ENCODE measurements around the gene TUBB.

TUBB gene

DNA sequence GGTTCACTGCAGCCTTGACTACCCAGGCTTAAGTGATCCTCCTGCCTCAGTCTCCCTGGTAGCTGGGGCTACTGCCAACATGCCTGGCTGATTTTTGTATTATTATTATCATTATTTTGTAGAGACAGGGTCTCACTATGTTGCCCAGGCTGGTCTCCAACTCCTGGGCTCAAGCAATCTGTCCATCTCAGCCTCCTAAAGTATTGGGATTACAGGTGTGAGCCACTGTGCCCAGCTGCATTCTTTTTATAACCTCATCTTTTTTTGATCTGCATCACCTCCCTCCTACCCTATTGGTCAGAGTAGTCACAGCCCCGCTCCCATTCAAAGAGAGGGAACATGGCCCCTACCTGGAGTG, 47.8 kb downstream of the TUBB start:
- no peak for DNase-seq (ENCODE audit: low spot score)
- TF ChIP-seq, protein P1, sequence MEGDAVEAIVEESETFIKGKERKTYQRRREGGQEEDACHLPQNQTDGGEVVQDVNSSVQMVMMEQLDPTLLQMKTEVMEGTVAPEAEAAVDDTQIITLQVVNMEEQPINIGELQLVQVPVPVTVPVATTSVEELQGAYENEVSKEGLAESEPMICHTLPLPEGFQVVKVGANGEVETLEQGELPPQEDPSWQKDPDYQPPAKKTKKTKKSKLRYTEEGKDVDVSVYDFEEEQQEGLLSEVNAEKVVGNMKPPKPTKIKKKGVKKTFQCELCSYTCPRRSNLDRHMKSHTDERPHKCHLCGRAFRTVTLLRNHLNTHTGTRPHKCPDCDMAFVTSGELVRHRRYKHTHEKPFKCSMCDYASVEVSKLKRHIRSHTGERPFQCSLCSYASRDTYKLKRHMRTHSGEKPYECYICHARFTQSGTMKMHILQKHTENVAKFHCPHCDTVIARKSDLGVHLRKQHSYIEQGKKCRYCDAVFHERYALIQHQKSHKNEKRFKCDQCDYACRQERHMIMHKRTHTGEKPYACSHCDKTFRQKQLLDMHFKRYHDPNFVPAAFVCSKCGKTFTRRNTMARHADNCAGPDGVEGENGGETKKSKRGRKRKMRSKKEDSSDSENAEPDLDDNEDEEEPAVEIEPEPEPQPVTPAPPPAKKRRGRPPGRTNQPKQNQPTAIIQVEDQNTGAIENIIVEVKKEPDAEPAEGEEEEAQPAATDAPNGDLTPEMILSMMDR (IDR thresholded peaks at IDR 0.05; ENCODE audit: extremely low read depth, missing control alignments), result no peak

DNA sequence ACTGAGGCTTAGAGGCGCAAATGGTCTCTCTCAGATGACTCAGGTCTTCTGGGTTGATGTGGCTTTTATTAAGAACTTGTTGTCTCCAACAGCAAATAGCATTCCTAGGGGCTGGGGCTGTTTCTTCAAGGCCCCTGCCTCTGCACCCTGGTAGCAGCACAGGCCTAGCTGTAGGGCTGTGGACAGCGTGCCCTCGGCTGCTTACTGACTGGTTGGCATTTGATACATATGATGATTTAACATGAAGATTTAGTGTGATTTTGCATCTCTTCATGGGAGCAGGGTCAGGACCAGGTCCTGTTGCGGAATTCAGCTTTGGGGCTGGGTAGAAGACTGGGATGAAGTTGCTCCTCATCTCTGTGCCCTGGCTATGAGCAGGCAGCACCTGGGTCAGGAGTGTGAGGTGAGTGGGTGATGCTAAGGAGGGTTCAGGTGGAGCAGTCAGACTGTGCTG, 48.5 kb downstream of the TUBB start:
- DNase-seq (ENCODE audit: low spot score), result no peak
- TF ChIP-seq, protein P1 (IDR thresholded peaks at IDR 0.05; ENCODE audit: extremely low read depth, missing control alignments), result no peak

DNA sequence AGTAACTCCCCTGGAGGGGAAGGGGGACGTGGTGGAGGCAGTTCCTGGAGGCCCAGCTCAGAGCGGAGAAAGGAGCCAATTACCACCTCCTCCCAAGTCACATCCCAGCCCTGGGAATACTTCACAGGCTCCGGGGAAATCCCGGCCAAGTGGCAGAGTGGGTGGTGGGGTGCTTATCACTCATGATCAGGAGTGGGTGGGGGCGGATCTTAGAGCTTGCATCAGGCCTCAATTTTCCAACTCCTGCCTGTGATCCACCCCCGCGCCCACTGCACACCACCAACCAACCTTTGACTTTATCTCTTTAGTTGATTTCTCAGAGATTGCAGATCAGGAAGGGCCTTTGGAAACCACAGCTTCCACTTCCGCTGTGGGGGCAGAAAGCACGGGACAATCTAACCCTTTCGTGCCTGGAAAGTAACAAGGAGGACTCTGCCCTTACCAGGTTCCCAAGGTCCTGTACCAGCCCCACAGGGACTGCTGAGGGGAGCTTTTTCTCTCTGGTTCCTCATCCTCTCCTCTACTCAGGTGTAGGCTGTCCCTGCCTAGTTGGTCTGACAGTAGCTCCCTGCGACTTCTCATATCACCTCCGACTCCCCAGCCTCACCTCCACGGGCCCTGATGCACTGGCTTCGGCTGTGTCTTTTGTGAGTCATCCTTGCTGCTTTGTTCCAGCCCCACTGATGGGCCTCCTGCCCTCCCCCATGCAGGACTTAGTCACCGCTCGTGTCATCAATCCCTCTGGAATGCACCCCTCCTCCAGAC, 49.1 kb downstream of the TUBB start:
- TF ChIP-seq, protein P1 (IDR thresholded peaks at IDR 0.05; ENCODE audit: extremely low read depth, missing control alignments), result no peak
- DNase-seq (ENCODE audit: low spot score), result no peak

DNA sequence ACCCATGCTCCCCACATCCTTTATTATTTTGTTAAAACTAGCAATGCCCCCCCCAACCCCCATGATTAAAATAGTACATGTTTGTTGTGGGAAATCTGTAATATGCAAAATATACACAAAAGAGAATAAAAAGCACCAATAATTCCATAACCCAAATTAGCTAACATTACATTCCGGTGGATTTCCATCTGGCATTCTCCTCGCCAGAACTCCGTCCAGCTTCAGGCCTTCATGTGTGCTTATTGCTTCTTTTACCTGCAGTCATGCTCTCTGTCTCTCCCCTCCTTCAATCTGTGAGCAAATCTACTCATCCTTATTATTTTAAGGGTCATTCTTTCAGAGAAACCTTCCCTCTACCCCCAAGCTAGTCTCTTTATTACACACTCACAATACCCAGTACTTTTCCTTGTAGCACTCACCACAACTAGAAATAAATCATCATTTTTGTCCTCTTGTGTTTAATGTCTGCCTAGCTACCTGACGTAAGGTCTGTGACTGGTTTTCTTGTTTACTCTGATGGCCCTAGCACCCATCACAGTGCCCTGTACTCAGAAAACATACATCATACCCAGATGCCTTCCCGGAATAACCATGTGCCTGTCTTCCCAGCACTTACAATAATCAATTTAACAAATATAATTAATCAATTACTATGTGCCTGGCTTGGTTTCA, 49.8 kb downstream of the TUBB start:
- TF ChIP-seq, protein P1 (IDR thresholded peaks at IDR 0.05; ENCODE audit: extremely low read depth, missing control alignments), result no peak
- no peak for DNase-seq (ENCODE audit: low spot score)

- TF ChIP-seq, protein P1 (IDR thresholded peaks at IDR 0.05; ENCODE audit: extremely low read depth, missing control alignments), result no peak
- DNase-seq (ENCODE audit: low spot score), result no peak
Measured at GRCh38 chr6:30770592-30770991, 50.4 kb downstream of the TUBB start.

GRCh38 chr6:30774701-30775100, 54.5 kb downstream of the TUBB start:
- no peak for DNase-seq (ENCODE audit: low spot score)
- TF ChIP-seq, protein P1 (IDR thresholded peaks at IDR 0.05; ENCODE audit: extremely low read depth, missing control alignments), result no peak
